Panc1 (cell line): ENCODE data around the gene ZYG11B.

ENCODE experiments used
- CTCF ChIP-seq: fragments of 450-650 bp; IDR thresholded peaks from 2 replicates; pipeline ENCODE4 v1.5.1; 2017; ENCODE audit warnings: mild to moderate bottlenecking
- POLR2AphosphoS5 ChIP-seq: IDR thresholded peaks from 2 replicates; pipeline ENCODE4 v1.6.1; 2012; ENCODE audit warnings: mild to moderate bottlenecking, low read depth, low read length, moderate library complexity
- REST ChIP-seq, 2 experiments: IDR thresholded peaks; 2 replicates each; pipeline ENCODE4 v1.6.1; 2011 to 2012; ENCODE audit warnings: low read depth in 2 of 2, control low read depth in 1 of 2, low read length in 1 of 2, mild to moderate bottlenecking in 1 of 2, moderate library complexity in 1 of 2; ENCODE audit not compliant: insufficient read depth in 1 of 2
- SIN3A ChIP-seq: IDR thresholded peaks from 2 replicates; pipeline ENCODE4 v1.6.1; 2012; ENCODE audit warnings: low read depth, mild to moderate bottlenecking, low read length, moderate library complexity, borderline replicate concordance; ENCODE audit not compliant: insufficient read depth
- TCF7L2 ChIP-seq: IDR thresholded peaks from 2 replicates; pipeline ENCODE4 v1.6.1; 2011; ENCODE audit warnings: mild to moderate bottlenecking, low read depth, low read length, inconsistent platforms

- no peak for TF ChIP-seq CTCF
- no peak for TF ChIP-seq TCF7L2
- no peak for TF ChIP-seq REST (IDR thresholded peaks at IDR 0.05; ENCODE audit: insufficient read depth in 1 of 2, low read depth in 2 of 2, low read length in 1 of 2)
- no peak for TF ChIP-seq POLR2AphosphoS5
- no peak for TF ChIP-seq SIN3A
Measured at GRCh38 chr1:52746189-52746588, 19.9 kb downstream of the ZYG11B start.
